HG02973 (cell line): ENCODE measurements around the gene UPF2.
"Not testable (repeated sequence)": the region's sequence is repeated elsewhere in the genome, so short reads cannot be mapped to it uniquely, and the experiment has no call there.

Experiments used
- ATAC-seq: cut with Tn5 transposase; IDR thresholded peaks from one replicate; pipeline ENCODE4 v1.9.1; 2021; ENCODE audit warnings: moderate library complexity; ENCODE audit not compliant: unreplicated experiment

Gene UPF2, protein sequence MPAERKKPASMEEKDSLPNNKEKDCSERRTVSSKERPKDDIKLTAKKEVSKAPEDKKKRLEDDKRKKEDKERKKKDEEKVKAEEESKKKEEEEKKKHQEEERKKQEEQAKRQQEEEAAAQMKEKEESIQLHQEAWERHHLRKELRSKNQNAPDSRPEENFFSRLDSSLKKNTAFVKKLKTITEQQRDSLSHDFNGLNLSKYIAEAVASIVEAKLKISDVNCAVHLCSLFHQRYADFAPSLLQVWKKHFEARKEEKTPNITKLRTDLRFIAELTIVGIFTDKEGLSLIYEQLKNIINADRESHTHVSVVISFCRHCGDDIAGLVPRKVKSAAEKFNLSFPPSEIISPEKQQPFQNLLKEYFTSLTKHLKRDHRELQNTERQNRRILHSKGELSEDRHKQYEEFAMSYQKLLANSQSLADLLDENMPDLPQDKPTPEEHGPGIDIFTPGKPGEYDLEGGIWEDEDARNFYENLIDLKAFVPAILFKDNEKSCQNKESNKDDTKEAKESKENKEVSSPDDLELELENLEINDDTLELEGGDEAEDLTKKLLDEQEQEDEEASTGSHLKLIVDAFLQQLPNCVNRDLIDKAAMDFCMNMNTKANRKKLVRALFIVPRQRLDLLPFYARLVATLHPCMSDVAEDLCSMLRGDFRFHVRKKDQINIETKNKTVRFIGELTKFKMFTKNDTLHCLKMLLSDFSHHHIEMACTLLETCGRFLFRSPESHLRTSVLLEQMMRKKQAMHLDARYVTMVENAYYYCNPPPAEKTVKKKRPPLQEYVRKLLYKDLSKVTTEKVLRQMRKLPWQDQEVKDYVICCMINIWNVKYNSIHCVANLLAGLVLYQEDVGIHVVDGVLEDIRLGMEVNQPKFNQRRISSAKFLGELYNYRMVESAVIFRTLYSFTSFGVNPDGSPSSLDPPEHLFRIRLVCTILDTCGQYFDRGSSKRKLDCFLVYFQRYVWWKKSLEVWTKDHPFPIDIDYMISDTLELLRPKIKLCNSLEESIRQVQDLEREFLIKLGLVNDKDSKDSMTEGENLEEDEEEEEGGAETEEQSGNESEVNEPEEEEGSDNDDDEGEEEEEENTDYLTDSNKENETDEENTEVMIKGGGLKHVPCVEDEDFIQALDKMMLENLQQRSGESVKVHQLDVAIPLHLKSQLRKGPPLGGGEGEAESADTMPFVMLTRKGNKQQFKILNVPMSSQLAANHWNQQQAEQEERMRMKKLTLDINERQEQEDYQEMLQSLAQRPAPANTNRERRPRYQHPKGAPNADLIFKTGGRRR

DNA sequence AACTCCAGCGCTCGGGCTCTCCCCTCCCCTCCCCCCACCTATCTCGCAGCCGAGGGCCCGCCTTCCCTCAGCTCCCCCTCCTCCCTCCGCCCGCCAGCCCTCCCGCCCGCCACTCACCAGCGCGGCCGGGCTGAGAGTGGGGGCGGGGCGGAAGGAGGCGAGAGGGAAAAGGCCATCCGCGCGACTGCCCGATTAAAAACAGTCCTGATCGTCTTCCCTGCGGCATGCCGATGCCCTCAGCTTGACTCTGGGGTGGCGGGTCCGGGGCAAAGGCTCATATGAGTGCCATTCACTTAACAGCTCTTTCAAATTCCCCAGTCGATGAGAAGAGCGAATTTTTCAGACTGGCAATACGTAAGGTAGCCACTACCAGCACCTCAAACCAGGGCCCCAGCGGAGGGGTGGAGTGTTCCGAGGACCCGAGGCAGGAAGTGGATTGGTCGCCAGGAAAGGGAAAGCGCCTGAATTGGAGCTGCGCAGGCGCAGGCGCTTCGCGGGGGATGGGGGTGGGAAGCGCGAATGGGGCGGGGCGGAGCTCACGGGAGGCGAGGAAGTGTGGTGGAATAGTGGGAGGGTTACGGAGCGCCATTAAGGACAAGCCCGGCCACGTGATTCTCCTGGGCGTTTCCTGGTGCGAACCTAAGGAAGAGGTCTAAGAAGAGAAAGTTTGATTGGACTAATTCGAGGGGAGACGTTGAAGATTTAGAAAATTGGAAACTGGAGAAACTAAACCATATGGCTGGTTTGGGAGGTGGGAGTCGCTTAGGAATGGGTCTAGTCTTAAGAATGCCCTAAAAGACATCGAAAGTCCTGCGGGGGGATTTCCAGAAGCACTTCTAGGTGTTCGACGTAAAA lies at the start of gene UPF2:
Gene UPF2 (minus strand): TSS at position 13 of the 855 bp plus-strand sequence. CDS start 7,386 bp downstream, outside the sequence.
- ATAC-seq = peak; percentile 42

DNA sequence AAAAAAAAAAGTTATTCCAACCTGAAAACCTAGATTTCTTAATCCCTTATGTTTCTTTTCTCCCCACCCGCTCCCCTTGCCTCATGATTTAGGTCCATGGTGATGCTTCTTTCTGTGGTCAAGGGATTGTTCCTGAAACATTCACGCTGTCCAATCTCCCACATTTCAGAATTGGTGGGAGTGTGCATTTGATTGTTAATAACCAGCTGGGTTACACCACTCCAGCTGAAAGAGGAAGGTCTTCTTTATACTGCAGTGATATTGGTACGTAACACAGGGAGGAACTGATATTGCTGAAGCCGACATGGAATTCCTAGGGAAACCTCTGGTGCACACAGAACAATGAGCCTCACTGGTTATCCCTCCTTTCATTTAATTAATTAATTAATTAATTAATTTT lies 48.8 kb upstream of the UPF2 start:
- ATAC-seq = no peak

DNA sequence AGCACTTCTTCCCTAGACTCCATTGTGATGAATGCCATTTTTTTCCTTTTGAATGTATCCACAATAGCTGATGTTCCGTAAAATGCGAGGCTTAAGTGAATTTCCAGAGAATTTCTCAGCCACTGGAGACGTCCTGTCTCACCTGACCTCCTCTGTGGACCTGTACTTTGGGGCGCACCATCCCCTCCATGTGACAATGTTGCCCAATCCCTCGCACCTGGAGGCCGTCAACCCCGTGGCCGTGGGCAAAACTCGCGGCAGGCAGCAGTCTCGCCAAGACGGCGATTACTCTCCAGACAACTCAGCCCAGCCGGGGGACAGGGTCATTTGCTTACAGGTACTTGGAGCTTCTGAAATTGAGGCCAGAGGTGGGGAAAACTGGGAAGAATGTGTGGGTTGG lies 46.3 kb upstream of the UPF2 start:
- no peak for ATAC-seq

DNA sequence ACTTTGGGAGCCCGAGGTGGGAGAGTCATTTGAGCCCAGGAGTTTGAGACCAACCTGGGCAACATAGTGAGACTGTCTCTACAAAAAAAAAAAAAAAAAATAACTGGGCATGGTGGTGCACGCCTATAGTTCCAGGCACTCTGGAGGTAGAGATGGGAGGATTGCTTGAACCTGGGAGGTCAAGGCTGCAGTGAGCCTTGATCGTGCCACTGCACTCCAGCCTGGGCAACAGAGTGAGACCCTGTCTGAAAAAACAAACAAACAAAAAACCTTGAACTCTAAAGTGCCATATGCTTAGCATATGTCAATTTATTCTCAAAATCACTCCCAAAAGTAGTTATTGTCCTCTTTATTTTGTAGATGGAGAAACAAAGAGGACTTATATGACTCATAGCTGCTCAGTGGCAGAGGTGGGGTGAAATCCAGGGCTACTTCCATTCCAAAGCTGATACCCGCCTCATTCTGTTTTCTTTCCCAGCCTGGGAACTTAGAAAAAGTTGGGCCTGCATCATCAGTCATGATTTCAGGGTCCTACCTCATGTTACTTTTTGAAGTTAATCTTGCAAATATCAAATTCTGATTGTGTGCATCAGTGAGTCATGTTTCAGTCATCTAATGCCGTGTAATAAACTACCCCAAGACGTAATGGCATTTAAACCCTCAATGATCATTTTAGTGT lies 39.4 kb upstream of the UPF2 start:
- no peak for ATAC-seq

DNA sequence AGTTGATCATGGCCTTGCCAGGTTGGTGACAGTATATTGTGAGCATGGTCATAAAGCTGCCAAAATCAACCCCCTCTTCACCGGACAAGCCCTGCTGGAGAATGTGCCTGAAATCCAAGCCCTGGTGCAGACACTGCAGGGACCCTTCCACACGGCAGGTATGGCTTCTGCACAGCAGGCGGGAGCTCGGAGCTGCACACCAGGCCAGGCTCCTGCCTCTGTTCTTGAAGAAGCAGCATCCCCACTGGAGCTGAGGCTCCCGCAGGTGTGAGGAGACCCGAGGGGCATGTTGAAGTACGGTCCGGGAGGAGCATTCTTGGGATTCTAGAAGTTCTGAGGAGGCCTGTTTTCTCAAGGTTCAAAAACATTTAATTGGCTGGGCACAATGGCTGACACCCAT lies 38.9 kb upstream of the UPF2 start:
- no peak for ATAC-seq

DNA sequence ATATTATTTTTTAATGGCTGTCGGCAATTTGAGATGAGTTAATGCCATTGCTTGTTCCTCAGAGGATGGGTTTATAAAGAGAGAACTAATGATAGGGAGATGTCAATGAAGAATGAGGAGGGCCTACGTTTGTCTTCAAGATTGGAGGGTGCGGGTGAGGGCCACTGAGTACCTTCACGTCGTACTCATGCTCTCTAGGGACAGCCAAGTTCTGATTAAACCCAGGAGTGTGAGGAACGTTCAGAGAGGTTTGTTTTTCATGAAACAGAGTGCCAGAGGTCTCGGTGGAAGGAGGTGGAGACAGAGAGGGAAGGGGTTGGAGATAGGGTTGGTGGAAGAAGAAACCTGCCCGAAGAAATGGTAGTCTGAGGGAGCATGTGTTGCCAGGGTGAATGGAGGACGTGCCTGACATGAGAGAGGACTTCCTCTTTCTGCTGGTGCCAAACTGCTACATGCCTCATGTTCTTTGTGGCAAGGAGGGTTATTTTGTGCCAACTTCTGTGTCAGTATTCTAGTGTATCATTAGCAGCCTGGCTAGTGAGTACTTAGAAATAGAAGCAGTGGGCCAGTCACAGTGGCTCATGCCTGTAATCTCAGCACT lies 35.1 kb upstream of the UPF2 start:
- ATAC-seq = no peak

DNA sequence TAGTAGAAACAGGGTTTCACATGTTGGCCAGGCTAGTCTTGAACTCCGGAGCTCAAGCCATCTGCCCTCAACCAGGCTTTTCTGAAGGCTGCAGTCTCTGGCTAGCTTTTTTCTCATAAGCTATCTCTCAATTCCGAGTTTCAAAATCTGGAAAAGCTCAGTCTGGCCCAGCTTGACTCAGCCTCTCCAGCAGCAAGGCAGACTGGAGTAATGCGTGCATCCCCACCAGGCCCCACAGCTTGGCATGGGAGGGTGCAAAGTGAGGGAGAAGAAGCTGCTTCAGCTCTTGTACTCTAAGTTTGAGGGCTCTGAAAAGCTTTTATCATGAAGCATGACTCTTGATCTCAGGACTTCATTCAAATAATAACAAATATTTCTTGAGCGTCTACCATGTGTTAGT lies 30.9 kb upstream of the UPF2 start:
- ATAC-seq = no peak

DNA sequence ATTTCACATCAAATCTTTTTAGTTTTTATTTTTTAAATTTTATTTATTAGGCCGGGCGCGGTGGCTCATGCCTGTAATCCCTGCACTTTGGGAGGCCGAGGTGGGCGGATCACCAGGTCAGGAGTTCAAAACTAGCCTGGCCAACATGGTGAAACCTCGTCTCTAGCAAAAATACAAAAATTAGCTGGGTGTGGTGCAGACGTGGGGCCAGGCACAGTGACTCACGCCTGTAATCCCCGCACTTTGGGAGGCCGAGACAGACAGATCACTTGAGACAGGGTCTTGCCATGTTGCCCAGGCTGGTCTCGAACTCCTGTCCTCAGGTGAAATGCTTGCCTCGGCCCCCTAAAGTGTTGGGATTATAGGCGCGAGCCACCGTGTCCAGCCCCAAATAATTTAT lies 28.8 kb upstream of the UPF2 start:
- not testable (repeated sequence) for ATAC-seq

DNA sequence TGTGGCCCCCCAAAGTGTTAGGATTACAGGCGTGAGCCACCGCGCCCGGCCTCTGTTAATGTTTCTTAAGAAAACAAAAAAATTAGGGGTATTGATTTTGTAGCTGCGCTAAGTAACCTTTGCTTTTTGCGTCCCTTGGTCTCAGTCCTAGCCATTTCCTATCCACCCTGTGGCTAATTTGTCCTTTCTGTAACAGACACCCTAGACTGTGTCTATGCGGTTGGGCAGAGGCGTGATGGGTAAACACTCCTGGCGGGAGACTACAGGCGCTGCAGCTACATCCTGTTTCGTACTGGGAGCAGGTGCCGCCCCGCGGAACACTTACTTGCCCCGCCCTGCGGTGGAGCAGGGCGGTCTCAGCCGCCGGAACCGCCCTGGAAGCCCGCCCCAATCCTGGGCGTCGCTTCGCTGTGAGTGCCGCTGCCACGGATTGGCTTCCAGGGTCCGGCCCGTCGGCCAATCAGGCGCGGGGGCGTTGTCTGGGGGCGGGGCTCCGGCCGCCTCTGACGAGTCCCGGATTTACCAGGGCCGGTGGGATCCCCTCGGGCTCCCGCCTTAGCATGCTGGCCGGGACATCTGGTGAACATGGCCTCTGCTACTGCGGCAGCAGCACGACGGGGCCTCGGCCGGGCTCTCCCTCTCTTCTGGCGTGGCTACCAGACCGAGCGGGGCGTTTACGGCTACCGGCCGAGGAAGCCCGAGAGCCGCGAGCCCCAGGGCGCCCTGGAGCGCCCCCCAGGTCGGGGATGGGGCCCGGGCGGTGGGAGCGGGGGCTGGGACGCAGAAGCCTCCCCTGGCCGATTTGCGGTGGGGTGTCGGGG lies 26.1 kb upstream of the UPF2 start, which contains the start of gene DHTKD1:
Gene DHTKD1 (plus strand): TSS at position 506 of the 821 bp plus-strand sequence. CDS start 80 bp downstream, at position 586.
- peak; percentile 93 for ATAC-seq

DNA sequence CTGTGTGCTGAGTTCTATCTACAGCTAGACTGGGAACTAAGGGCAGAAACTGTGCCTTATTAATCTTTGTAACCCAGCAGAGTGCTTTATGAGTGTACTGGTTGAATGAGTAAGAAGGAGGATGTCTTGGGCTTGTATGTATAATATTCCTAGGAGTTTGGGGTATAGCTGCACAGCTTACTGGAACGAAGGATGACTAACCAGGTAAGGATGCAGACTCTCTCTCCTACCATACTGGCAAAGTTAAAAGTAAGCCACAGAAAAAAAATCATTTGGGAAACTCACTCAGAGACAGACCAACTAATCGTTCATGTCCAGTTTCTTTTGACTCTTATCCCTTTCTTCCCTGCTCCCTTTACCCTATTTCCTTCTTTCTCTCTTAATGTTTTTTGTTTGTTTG lies 24.7 kb upstream of the UPF2 start:
- ATAC-seq = no peak

DNA sequence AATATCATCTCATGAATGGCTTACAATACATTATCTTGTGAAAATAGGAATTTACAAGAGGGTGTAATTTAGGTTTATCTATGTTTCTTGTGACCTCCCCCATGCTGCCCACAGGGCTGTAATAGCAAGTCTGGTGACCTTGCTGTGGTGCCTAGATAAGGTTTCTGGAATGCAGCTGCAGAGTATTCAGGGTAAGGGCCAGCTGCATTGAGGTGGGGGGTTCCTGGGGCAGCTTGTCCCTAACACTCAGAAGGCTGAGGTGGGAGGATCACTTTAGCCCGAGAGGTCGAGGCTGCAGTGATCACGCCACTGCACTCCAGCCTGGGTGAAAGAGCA lies 20.8 kb upstream of the UPF2 start:
- ATAC-seq = no peak

DNA sequence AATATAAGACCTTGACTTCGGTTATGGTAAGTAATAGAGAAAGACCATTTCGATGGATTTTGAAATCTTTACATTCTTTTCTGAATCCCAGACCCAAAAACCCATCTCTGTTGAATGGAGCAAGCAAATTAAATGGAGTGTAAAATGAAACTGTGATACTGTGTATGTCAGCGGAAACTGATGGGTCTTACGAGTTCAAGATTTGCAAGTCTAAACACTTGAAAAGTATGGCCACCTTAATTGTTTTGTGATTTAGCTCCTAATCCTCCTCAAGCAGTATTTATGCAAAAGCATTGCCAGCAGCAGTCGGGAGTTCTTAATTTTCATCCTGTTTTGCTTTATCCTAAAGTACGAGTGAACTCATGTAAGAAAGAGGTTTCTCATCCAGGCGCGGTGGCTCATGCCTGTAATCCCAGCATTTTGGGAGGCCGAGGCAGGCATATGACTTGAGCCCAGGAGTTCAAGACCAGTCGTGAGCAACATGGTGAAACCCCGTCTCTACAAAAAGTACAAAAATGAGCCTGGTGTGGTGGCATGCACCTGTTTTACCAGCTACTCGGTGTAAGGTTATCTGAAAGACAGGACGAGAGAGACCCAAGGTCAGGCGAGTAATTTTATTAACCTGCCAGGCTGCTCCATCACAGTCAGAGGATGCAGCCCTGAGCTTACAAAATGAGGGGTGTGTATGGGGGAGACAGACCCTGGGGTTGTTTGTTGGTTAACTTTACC lies 20.3 kb upstream of the UPF2 start:
- ATAC-seq = no peak

DNA sequence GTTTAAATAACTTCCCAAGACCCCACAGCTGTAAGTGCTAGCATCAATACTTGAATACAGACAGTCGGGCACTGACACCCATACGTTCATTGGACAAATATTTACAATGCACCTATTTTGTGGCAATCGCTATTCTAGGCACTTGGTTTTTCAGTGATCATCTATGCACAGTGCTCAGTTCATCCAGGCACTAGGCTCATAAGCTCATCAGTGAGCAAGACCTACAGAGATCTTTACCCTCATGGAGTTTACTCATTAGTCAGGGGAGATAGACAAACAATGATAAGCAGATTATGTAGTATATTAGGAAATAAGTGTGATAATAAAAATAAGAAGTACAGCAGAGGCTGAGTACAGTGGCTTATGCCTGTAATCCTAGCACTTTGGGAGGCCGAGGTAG lies 18.5 kb upstream of the UPF2 start:
- no peak for ATAC-seq

DNA sequence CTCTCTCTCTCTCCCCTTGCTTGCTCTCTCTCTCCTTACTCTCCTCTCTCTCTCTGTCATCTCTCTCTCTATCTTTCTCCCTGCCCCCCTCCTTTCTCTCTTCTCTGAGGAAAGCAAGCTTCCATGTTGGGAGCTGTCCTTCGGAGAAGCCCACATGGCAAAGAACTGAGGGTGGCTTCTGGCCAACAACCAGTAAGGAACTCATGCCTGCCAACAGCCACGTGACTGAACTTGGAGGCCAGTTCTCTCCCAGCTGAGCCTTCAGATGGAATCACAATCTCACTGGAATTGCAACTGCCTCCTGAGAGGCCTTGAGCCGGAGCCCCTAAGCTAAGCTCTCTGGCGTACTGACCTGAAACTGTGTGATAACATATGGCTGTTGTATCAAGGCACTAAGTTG lies 14.1 kb upstream of the UPF2 start:
- no peak for ATAC-seq

DNA sequence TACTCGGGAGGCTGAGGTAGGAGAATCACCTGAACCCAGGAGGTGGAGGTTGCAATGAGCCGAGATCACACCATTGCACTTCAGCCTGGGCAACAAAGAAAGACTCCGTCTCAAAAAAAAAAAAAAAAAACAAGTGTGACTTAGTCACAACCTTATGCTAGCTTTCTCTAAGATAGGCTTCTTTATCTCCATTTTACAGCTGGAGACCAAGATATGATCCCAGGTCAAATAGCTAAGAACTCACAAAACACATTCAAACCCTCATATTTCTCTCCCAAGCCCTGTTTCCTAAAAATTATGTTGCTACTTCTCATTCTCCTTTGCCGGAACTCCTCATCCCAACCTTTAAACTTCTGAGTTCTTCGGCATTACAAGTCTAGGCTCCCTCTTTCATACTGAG lies 13.1 kb upstream of the UPF2 start:
- ATAC-seq = no peak

DNA sequence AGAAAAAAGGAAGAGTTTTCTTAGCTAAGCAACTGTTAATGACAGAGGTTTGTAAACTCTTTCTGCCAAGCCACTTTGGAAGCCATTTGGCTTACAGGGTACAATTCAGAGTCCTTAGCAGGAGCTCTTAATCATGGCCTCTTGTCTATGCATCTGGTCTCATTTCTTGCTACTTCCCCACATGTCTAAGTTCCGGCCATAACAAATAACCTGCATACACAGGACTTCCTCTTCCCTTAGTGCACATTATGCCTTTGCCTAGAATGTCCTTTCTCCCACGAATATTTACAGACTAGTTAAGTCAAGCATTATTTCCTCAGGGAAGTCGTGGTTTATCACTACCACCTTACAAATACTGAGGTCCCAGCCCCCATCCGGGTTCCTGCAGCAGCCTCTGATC lies 8.6 kb upstream of the UPF2 start:
- no peak for ATAC-seq

DNA sequence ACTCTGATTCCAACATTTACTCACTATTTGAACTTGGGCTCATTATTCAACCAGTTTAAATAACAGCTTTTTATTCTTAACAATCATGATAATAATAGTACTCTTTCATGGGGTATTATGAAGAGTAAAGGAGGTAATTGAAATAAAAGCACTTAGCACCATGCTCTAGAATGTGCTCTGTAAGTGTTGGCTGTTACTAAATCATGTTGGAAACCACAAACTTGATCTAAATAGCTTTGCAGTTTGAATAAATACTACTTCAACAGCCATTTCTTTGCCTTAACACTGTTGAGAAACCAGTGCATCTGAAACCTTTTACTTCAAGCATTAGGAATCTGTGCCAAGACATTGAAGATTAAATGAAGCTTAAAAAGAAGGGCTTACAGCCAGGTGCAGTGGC lies 7.9 kb upstream of the UPF2 start:
- no peak for ATAC-seq

DNA sequence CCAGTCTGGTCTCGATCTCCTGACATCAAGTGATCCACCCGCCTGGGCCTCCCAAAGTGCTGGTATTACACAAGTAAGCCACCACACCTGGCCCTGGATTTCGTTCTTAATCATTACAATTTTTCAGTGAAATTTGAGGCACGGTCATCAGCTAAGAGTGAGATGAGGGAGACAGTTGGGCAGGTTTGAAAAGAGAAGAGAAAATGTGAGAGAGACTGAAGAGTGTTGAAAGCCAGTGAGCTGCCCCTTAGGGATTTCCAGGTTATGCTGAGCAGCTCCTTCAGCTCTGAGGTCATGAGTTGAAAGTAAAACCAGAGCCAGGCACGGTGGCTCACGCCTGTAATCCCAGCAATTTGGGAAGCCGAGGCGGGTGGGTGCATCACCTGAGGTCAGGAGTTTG lies 5.9 kb upstream of the UPF2 start:
- ATAC-seq = no peak
